Pancreas (tissue), 10 donors: Measurements from ENCODE around the gene STK38L. TPM values are rescaled to one million over a fixed set of nuclear protein-coding genes. Genes with fewer than 3 reads are reported as not detected.

Experiments used
- ATAC-seq, 4 donors: fragments of 200-7000 bp; cut with Tn5 transposase; one replicate each; pipeline versions ENCODE4 v1.8.0 to v1.9.1; 2020; ENCODE audit warnings: mild to moderate bottlenecking in 4 of 4, moderate library complexity in 4 of 4
- DNase-seq, 6 donors: peaks; one replicate each; pipeline ENCODE4 v3.0.0-alpha.2; 2020
- FAIRE-seq: peaks from 2 replicates; lab custom pipeline; 2012; peaks lifted over from hg19 to GRCh38; lab: Jason Lieb, UNC
- H3K27ac ChIP-seq, 4 donors: fragments of 200-600 bp; sonication (generic); 1 replicate in 3 of 4; 2 replicates in 1 of 4; pipeline versions ENCODE4 v1.5.0 to v1.8.0; 2020
- H3K27me3 ChIP-seq, 4 donors: fragments of 200-600 bp; one replicate each; pipeline ENCODE4 v1.8.0; 2021
- H3K36me3 ChIP-seq, 3 donors: fragments of 200-600 bp; sonication (generic) in 1 of 3; one replicate each; pipeline versions ENCODE4 v1.5.0 to v1.8.0; 2020 to 2021
- H3K4me1 ChIP-seq, 3 donors: fragments of 200-600 bp; one replicate each; pipeline ENCODE4 v1.8.0; 2021
- H3K4me3 ChIP-seq, 4 donors: fragments of 200-600 bp; sonication (generic) in 2 of 4; one replicate each; pipeline versions ENCODE4 v1.5.0 to v1.8.0; 2020 to 2021
- H3K9me3 ChIP-seq, 4 donors: fragments of 200-600 bp; one replicate each; pipeline ENCODE4 v1.8.0; 2021
- WGBS, 2 donors: extraction: QIAGEN DNeasy Blood & Tissue Kit; methylation state at CpG; one replicate each; pipeline ENCODE4 v1.1.7; 2013; 5-methylcytosine and 5-hydroxymethylcytosine counted together
- intact Hi-C, 3 donors: fragments of 100-400 bp; cut with DNase I; formaldehyde crosslinking; loops; one replicate each; pipeline versions ENCODE4 v1.11.1 to v1.14.2; 2022
- polyA plus RNA-seq, 2 donors: library from polyadenylated mRNA; stranded (reverse); fragments of 200-250 nt; gene quantifications; one replicate each; pipeline ENCODE4 v1.2.3, GENCODE V29; 2013
- total RNA-seq, 6 donors: library from RNA; stranded (reverse); fragmentation: NEBNext Ultra II Directional in 4 of 6; extraction: Animal tissue kit (Norgen Biotek cat#: 25700) in 4 of 6; gene quantifications; one replicate each; pipeline versions ENCODE4 v1.2.1 to v1.2.4, GENCODE V29; 2021 to 2023
- TF ChIP-seq, protein P1 (sequence below), 4 donors: fragments of 200-600 bp; sonication (generic) in 3 of 4; IDR thresholded peaks; one replicate each; pipeline versions ENCODE4 v1.5.0 to v1.8.0; 2021; ENCODE audit warnings: antibody characterized with exemption in 4 of 4
- donor health status: healthy with polysubstance abuse.
- donor health status: DM: no; HTN: no; CAD: no; lungs with moderate emphysema.
- donor health status: DM: no; HTN: no; CAD: no.
- donor health status: control.
- donor health status: control.
- donor health status: Bipolar disorder and iron deficiency.
- donor health status: DM: yes; HTN: yes; CAD: no.
- donor health status: DM: no; HTN: no; CAD: no.
- donor health status: DM: no; HTN: no; CAD: no.
- donor health status: DM: yes; HTN: yes; CAD: no.

Gene STK38L
- total and polyA plus RNA-seq, 8 donors: 6.3 to 49.9 (median 12.0) TPM

- Histone ChIP-seq H3K4me1 (peaks cover 9 to 38% (median 16%) of the 10 kb centered on the region in 3 donors), H3K9me3 (no peaks in the 10 kb centered on the region), H3K36me3 (no peaks in the 10 kb centered on the region), H3K27me3 (no peaks in the 10 kb centered on the region), H3K4me3 (no peak overlapping the region), H3K27ac (peak overlapping the region in 2 of 4 donors; percentile 15 to 59)
- ATAC-seq (peak; percentile 7 to 59 (median 34)), DNase-seq (peak in 1 of 6 donors; percentile 30), FAIRE-seq (no peak)
- 46 to 48% methylated on average over 5 of the region's 5 CpGs for WGBS, 2 donors
- TF ChIP-seq, protein P1, sequence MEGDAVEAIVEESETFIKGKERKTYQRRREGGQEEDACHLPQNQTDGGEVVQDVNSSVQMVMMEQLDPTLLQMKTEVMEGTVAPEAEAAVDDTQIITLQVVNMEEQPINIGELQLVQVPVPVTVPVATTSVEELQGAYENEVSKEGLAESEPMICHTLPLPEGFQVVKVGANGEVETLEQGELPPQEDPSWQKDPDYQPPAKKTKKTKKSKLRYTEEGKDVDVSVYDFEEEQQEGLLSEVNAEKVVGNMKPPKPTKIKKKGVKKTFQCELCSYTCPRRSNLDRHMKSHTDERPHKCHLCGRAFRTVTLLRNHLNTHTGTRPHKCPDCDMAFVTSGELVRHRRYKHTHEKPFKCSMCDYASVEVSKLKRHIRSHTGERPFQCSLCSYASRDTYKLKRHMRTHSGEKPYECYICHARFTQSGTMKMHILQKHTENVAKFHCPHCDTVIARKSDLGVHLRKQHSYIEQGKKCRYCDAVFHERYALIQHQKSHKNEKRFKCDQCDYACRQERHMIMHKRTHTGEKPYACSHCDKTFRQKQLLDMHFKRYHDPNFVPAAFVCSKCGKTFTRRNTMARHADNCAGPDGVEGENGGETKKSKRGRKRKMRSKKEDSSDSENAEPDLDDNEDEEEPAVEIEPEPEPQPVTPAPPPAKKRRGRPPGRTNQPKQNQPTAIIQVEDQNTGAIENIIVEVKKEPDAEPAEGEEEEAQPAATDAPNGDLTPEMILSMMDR (IDR thresholded peaks at IDR 0.05): no peak
- intact Hi-C loops: no loop called here
Observed at GRCh38 chr12:27335364-27336281, 91.5 kb downstream of the STK38L start.

- no peak overlapping the region for H3K4me3 ChIP-seq
- no peaks in the 10 kb centered on the region for H3K36me3 ChIP-seq
- DNase-seq: no peak
- FAIRE-seq: no peak
- TF ChIP-seq, protein P1 (IDR thresholded peaks at IDR 0.05): no peak
- H3K27ac ChIP-seq: no peak overlapping the region
- no peaks in the 10 kb centered on the region for H3K9me3 ChIP-seq
- H3K27me3 ChIP-seq: no peaks in the 10 kb centered on the region
- intact Hi-C loops: no loop called here
- peaks cover 9 to 39% (median 16%) of the 10 kb centered on the region in 3 donors for H3K4me1 ChIP-seq
- ATAC-seq: no peak
- WGBS, 2 donors: 90 to 94% methylated on average over 2 of the region's 2 CpGs
Observed at GRCh38 chr12:27336282-27336653, 92.2 kb downstream of the STK38L start.

GRCh38 chr12:27337376-27337775 is 93.3 kb downstream of the STK38L start:
- DNase-seq: peak in 2 of 6 donors; percentile 35 to 49
- ATAC-seq: peak; percentile 37 to 43 (median 38)
- WGBS, 2 donors: 15 to 17% methylated on average over 1 of the region's 1 CpG
- FAIRE-seq: no peak
- H3K4me3 ChIP-seq: no peak overlapping the region
- H3K27me3 ChIP-seq: no peaks in the 10 kb centered on the region
- no peaks in the 10 kb centered on the region for H3K9me3 ChIP-seq
- H3K27ac ChIP-seq: peak overlapping the region in 2 of 4 donors; percentile 30 to 48
- intact Hi-C loops: no loop called here
- TF ChIP-seq, protein P1 (IDR thresholded peaks at IDR 0.05): no peak
- H3K4me1 ChIP-seq: peaks cover 9 to 38% (median 16%) of the 10 kb centered on the region in 3 donors
- H3K36me3 ChIP-seq: no peaks in the 10 kb centered on the region

DNA sequence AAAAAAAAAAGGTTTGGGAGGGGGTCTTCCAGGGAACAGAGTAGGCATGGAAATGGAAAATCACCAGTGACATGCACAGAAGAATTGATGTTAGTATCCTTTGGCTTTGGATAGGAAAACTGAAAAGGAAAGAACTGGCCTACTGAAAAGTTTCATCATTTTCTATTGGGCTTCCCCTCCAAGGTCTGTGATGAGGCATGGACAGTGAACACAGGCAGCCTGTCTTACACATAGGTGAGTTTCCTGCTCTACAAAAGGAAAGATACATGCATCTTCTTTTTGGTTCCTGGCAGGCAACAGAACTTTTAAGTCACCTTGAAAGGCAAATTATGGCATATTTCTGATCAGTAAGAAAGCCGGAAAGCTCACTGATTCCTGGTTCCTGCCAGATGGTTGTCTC is 94.4 kb downstream of the STK38L start:
- intact Hi-C loops: no loop called here

More for the DNA sequence above, 94.4 kb downstream of the STK38L start:
- H3K36me3 ChIP-seq: no peaks in the 10 kb centered on the region
- H3K27me3 ChIP-seq: no peaks in the 10 kb centered on the region
- no peak overlapping the region for H3K27ac ChIP-seq
- DNase-seq (no peak), ATAC-seq (no peak), FAIRE-seq (no peak)
- H3K9me3 ChIP-seq: no peaks in the 10 kb centered on the region
- WGBS, 2 donors: 92 to 100% methylated on average over 1 of the region's 1 CpG
- TF ChIP-seq, protein P1 (IDR thresholded peaks at IDR 0.05): no peak
- H3K4me1 ChIP-seq: peaks cover 9 to 38% (median 16%) of the 10 kb centered on the region in 3 donors
- no peak overlapping the region for H3K4me3 ChIP-seq
